ENCODE results near the gene MT3.

MT3 gene

GRCh38 chr16:56625943-56626654, 36.8 kb downstream of the MT3 start:
- in situ Hi-C loops (cut with HindIII; ENCODE audit: low sequenced_read_pairs), result no loop called here

- in situ Hi-C loops (cut with HindIII; ENCODE audit: low sequenced_read_pairs), result no loop called here
These were observed 37.4 kb downstream of the MT3 start for GRCh38 chr16:56626685-56627084.

GRCh38 chr16:56628486-56629350, 39.4 kb downstream of the MT3 start:
- in situ Hi-C loops (cut with HindIII; ENCODE audit: low sequenced_read_pairs), result no loop called here

GRCh38 chr16:56629531-56629930, 40.2 kb downstream of the MT3 start:
- in situ Hi-C loops (cut with HindIII; ENCODE audit: low sequenced_read_pairs), result no loop called here

GRCh38 chr16:56630134-56630533, 40.8 kb downstream of the MT3 start:
- in situ Hi-C loops (cut with HindIII; ENCODE audit: low sequenced_read_pairs), result no loop called here

- in situ Hi-C loops (cut with HindIII; ENCODE audit: low sequenced_read_pairs), result no loop called here
These were observed 41.9 kb downstream of the MT3 start for GRCh38 chr16:56631197-56631596.

GRCh38 chr16:56631832-56632155, 42.5 kb downstream of the MT3 start:
- in situ Hi-C loops (cut with HindIII; ENCODE audit: low sequenced_read_pairs), result no loop called here

- in situ Hi-C loops (cut with HindIII; ENCODE audit: low sequenced_read_pairs), result no loop called here
These were observed 43.0 kb downstream of the MT3 start, which contains the start of gene MT1M for GRCh38 chr16:56632156-56632847. TSS of gene MT1M (plus strand) at chr16:56632659. CDS start at chr16:56632732, 73 bp downstream.

- in situ Hi-C loops (cut with HindIII; ENCODE audit: low sequenced_read_pairs), result no loop called here
These were observed 43.6 kb downstream of the MT3 start for GRCh38 chr16:56632848-56633365.

- in situ Hi-C loops (cut with HindIII; ENCODE audit: low sequenced_read_pairs), result no loop called here
These were observed 44.2 kb downstream of the MT3 start for GRCh38 chr16:56633535-56633934.

GRCh38 chr16:56634715-56635440, 45.5 kb downstream of the MT3 start:
- in situ Hi-C loops (cut with HindIII; ENCODE audit: low sequenced_read_pairs), result no loop called here

- in situ Hi-C loops (cut with HindIII; ENCODE audit: low sequenced_read_pairs), result no loop called here
These were observed 46.2 kb downstream of the MT3 start for GRCh38 chr16:56635441-56635967.

GRCh38 chr16:56636616-56637413, 47.5 kb downstream of the MT3 start:
- in situ Hi-C loops (cut with HindIII; ENCODE audit: low sequenced_read_pairs), result no loop called here

GRCh38 chr16:56637814-56638750, 48.8 kb downstream of the MT3 start, which contains the start of gene MT1A:
TSS of gene MT1A (plus strand) at chr16:56638666. CDS start at chr16:56638739, 73 bp downstream.
- in situ Hi-C loops (cut with HindIII; ENCODE audit: low sequenced_read_pairs), result no loop called here

- in situ Hi-C loops (cut with HindIII; ENCODE audit: low sequenced_read_pairs), result no loop called here
These were observed 49.7 kb downstream of the MT3 start for GRCh38 chr16:56639045-56639444.

- in situ Hi-C loops (cut with HindIII; ENCODE audit: low sequenced_read_pairs), result no loop called here
These were observed 50.7 kb downstream of the MT3 start for GRCh38 chr16:56640076-56640475.

All from endothelial cell of hepatic sinusoid (primary cell).